ENCODE results near the gene SCFD2.

Gene SCFD2

DNA sequence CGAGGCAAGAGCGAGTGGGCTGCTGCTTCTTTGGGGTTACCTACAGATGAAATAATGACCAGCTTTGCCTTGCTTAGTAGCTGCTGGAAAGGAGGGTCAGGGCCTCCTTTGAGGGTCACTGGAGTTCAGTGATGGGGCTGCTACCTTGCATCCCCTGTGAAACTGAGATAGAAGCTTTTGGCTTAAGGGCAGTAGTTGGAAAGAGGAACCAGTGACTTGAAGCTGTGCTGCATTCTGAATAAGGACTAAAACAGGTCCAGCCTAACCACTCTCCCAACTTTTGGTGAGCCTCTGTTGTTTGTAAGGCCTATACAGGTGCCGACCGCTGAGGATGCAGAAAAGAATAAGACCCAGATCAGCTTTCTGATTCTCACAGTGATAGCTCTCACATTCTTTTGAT is 462.6 kb downstream of the SCFD2 start:
- no peak for DNase-seq (ENCODE audit: low spot score)
- TF ChIP-seq, protein P1, sequence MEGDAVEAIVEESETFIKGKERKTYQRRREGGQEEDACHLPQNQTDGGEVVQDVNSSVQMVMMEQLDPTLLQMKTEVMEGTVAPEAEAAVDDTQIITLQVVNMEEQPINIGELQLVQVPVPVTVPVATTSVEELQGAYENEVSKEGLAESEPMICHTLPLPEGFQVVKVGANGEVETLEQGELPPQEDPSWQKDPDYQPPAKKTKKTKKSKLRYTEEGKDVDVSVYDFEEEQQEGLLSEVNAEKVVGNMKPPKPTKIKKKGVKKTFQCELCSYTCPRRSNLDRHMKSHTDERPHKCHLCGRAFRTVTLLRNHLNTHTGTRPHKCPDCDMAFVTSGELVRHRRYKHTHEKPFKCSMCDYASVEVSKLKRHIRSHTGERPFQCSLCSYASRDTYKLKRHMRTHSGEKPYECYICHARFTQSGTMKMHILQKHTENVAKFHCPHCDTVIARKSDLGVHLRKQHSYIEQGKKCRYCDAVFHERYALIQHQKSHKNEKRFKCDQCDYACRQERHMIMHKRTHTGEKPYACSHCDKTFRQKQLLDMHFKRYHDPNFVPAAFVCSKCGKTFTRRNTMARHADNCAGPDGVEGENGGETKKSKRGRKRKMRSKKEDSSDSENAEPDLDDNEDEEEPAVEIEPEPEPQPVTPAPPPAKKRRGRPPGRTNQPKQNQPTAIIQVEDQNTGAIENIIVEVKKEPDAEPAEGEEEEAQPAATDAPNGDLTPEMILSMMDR (IDR thresholded peaks at IDR 0.05; ENCODE audit: extremely low read depth, missing control alignments), result no peak

DNA sequence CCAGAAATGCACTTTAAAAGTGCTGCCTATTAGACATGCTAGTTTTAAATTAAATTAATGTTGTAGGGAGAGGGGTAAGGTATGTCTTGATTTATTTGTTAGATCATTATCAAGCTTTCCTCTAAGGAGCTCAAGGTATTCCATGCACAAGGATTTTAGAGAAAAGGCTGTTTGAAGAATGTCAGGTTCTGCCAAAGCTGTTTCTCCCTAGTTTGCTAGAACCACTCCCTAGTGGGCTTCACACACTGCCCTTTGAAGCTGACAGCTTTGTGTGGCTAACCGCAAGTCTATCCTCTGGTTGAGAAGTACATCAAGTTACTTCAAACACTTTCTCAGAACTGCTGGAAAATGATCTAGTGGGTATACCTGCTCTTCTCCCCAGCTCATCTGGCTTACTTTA is 471.4 kb downstream of the SCFD2 start:
- no peak for DNase-seq (ENCODE audit: low spot score)
- TF ChIP-seq, protein P1 (IDR thresholded peaks at IDR 0.05; ENCODE audit: extremely low read depth, missing control alignments), result no peak

DNA sequence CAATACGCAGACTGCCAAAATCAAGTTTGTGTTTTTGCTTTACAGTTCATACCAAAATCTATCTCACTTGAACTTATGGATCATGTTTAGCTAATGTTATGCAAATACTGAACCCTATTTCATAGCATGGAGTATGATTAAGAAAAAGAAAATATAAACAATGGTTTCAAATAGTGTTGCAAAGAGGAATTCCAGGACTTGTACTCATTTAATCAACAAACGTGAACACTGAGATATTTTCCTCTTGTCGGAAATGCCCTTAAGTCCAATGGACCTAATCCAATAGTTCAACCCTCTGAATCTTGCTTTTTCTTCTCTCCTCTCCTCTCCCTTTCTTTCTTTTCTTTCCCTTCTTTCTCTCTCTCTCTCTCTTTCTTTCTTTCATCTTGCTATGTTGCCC is 473.0 kb downstream of the SCFD2 start:
- DNase-seq (ENCODE audit: low spot score), result no peak
- TF ChIP-seq, protein P1 (IDR thresholded peaks at IDR 0.05; ENCODE audit: extremely low read depth, missing control alignments), result no peak

DNA sequence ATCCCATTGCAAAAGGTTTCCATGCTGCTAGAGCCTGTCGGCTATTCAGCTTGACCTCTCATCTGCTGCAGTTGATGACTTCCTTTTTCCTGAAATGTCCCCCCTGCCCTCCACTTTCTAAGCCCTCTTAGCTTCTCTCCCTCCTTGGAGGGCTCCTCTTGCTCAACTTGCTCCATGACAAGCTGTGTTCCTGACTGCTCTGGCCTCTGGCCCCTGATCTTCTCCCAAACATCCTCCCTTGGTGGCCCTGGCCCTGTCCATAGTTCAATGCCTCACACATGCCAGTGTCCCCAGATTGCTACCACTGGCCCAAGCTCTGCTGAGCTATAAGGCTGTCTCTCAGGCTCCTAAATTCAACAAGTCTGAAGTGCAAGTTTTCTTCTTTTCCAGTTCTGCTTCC is 474.1 kb downstream of the SCFD2 start:
- TF ChIP-seq, protein P1 (IDR thresholded peaks at IDR 0.05; ENCODE audit: extremely low read depth, missing control alignments), result no peak

DNA sequence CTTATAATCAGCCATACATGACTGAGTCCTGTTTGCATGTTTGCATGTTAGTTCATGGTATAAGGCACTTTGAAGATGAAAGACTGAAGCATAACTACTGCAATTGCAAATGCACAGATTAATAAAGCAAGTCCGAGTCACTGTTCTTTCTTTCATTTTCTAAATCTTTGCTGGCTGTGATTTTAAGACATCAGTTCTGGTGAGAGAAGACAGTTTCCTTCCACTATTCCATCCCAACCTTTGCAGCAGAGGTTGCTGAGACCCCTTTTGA is 475.4 kb downstream of the SCFD2 start:
- TF ChIP-seq, protein P1 (IDR thresholded peaks at IDR 0.05; ENCODE audit: extremely low read depth, missing control alignments), result no peak
- DNase-seq (ENCODE audit: low spot score), result no peak

More for the DNA sequence above, 474.1 kb downstream of the SCFD2 start:
- DNase-seq (ENCODE audit: low spot score), result no peak

- TF ChIP-seq, protein P1 (IDR thresholded peaks at IDR 0.05; ENCODE audit: extremely low read depth, missing control alignments), result no peak
- DNase-seq (ENCODE audit: low spot score), result no peak
Observed at GRCh38 chr4:52889778-52890520, 475.9 kb downstream of the SCFD2 start.

DNA sequence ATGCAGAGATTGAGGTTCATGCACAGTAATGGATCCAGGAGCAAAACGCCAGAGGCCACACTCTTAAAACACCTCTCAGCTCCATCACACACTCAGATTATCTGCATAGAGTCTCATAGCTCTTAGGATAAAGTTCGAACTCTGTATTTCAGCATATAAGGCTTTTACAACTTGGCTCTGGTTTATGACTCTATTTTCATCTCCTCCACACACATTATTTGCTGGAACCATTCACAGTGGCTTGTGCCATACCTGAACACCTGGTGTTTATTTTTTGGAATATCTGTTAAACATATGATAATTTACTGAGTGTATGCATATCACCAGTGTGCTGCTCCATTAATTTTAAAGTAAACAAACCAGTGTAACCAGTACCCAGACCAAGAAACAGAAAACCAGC is 476.5 kb downstream of the SCFD2 start:
- TF ChIP-seq, protein P1 (IDR thresholded peaks at IDR 0.05; ENCODE audit: extremely low read depth, missing control alignments), result no peak
- DNase-seq (ENCODE audit: low spot score), result no peak
